Lung (tissue), 12 donors: ENCODE measurements around the gene PCF11. TPM values are rescaled to one million over a fixed set of nuclear protein-coding genes. Genes with fewer than 3 reads are reported as not detected.

Experiments
- ATAC-seq: fragments of 200-7000 bp; cut with Tn5 transposase; one replicate; pipeline ENCODE4 v1.9.1; 2020; ENCODE audit warnings: moderate number of reproducible peaks; ENCODE audit not compliant: insufficient read depth, low FRiP score
- DNase-seq, 3 donors: peaks; one replicate each; pipeline ENCODE4 v3.0.0-alpha.2; 2013 to 2017
- H3K27ac ChIP-seq, 2 donors: one replicate each; pipeline ENCODE4 v1.5.1; 2013; ENCODE audit warnings: mild to moderate bottlenecking in 2 of 2, moderate library complexity in 2 of 2, control low read depth in 1 of 2, inconsistent platforms in 1 of 2, low read depth in 1 of 2, low read length in 1 of 2
- H3K27me3 ChIP-seq, 3 donors: one replicate each; pipeline ENCODE4 v1.5.1; 2013; ENCODE audit warnings: low read length in 2 of 3; ENCODE audit not compliant: control insufficient read depth in 3 of 3, insufficient read depth in 3 of 3
- H3K36me3 ChIP-seq, 4 donors: one replicate each; pipeline ENCODE4 v1.5.1; 2013; ENCODE audit warnings: low read length in 4 of 4, mild to moderate bottlenecking in 1 of 4, moderate library complexity in 1 of 4; ENCODE audit not compliant: control insufficient read depth in 4 of 4, insufficient read depth in 4 of 4
- H3K4me1 ChIP-seq, 5 donors: one replicate each; pipeline ENCODE4 v1.5.1; 2013; ENCODE audit warnings: low read length in 5 of 5, mild to moderate bottlenecking in 2 of 5, moderate library complexity in 1 of 5; ENCODE audit not compliant: control insufficient read depth in 5 of 5, insufficient read depth in 5 of 5
- H3K4me3 ChIP-seq: one replicate; pipeline ENCODE4 v1.5.1; 2013; ENCODE audit warnings: mild to moderate bottlenecking, control low read depth, moderate library complexity
- H3K9ac ChIP-seq, 2 donors: one replicate each; pipeline ENCODE4 v1.5.1; 2013; ENCODE audit warnings: low read length in 2 of 2, control low read depth in 1 of 2; ENCODE audit not compliant: insufficient read depth in 1 of 2
- H3K9me3 ChIP-seq, 4 donors: one replicate each; pipeline ENCODE4 v1.5.1; 2013; ENCODE audit warnings: low read length in 3 of 4, mild to moderate bottlenecking in 1 of 4, moderate library complexity in 1 of 4; ENCODE audit not compliant: control insufficient read depth in 4 of 4, insufficient read depth in 3 of 4
- CTCF ChIP-seq: IDR thresholded peaks from 2 replicates; pipeline ENCODE4 v1.5.1; 2012; ENCODE audit warnings: mild to moderate bottlenecking; ENCODE audit errors: control extremely low read depth, extremely low read depth
- WGBS, 2 donors: extraction: QIAGEN DNeasy Blood & Tissue Kit; methylation state at CpG; one replicate each; pipeline ENCODE4 v1.1.7; 2013; 5-methylcytosine and 5-hydroxymethylcytosine counted together
- polyA plus RNA-seq, 2 donors: library from polyadenylated mRNA; stranded (reverse); fragments of 200-250 nt; gene quantifications; one replicate each; pipeline ENCODE4 v1.2.1, GENCODE V29; 2013
- total RNA-seq, 2 donors: library from RNA; depleted of rRNA in 1 of 2; stranded (reverse); fragments of >200 nt in 1 of 2; gene quantifications; one replicate each; pipeline ENCODE4 v1.2.1, GENCODE V29; 2014 to 2021
- donor health status: control.
- donor health status: control.
- donor health status: Bipolar disorder and iron deficiency.
- donor health status: healthy.
- donor health status: DM: yes; HTN: yes; CAD: no.

The PCF11 gene
- total and polyA plus RNA-seq, 4 donors: 28.9 to 63.3 (median 45.0) TPM

DNA sequence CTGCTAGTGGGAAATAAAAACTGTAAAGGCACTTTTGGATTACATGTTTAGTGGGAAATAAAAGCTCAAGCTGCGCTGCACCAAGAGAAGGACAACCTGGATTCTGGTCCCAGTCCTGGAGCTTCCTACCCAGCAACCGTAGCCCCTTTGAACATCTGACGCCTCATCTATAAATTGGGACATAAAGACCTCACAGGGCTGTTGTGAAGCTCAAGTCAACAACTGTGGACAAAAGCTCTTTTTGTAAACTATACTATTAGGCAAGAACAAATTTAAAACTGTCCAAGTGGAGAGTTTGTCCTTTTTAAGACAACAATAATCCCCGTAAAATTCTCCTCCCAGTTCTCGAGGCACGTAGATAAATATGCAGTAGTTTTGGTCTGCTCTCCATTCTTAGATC lies 17.6 kb upstream of the PCF11 start:
- no peak for ATAC-seq
- no peaks in the 10 kb centered on the region for H3K4me1 ChIP-seq
- no peak overlapping the region for H3K4me3 ChIP-seq
- H3K27me3 ChIP-seq: no peaks in the 10 kb centered on the region
- 90 to 94% methylated on average over 6 of the region's 6 CpGs for WGBS, 2 donors
- TF ChIP-seq CTCF: no peak
- no peak overlapping the region for H3K27ac ChIP-seq
- no peak overlapping the region for H3K9ac ChIP-seq
- DNase-seq: no peak
- H3K36me3 ChIP-seq: no peaks in the 10 kb centered on the region
- no peaks in the 10 kb centered on the region for H3K9me3 ChIP-seq

DNA sequence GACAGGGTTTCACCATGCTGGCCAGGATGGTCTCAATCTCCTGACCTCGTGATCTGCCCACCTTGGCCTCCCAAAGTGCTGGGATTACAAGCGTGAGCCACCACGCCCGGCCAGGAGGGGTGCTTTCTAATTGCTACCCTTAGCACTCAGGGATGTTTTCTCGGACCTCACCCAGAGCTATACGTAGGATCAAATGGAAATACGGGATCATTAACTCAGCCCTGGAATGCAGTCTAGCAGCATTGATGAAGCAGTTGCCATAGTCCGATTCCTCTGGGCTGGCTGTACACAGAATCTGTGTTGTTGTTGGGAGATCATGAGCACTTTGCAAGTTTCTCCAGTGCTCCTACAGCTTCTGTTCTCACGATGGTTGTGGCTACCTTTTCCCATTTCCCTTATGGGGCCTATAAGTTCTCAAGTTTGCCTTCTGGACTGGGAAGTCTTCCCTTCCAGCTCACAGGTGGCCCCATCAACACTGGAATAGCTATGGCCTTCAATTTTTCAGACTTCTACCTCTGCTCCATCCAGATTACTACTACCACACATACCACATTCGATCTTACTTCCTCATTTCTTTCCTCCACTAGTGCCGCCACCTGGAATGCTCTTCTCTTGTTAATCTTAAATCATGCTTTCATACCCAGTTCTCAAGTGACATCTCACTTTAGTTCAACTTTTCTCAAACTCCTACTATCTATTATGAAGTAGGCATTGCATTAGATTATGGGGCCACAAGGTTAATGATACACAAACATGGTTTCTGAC lies 16.1 kb upstream of the PCF11 start:
- 81 to 85% methylated on average over 11 of the region's 11 CpGs for whole genome bisulfite sequencing, 2 donors
- no peaks in the 10 kb centered on the region for H3K36me3 ChIP-seq
- no peak overlapping the region for H3K9ac ChIP-seq
- ATAC-seq (no peak), DNase-seq (no peak)
- H3K27ac ChIP-seq: no peak overlapping the region
- H3K9me3 ChIP-seq: no peaks in the 10 kb centered on the region
- no peaks in the 10 kb centered on the region for H3K4me1 ChIP-seq
- H3K27me3 ChIP-seq: no peaks in the 10 kb centered on the region
- H3K4me3 ChIP-seq: no peak overlapping the region
- no peak for TF ChIP-seq CTCF

GRCh38 chr11:83147895-83148294 lies 9.0 kb upstream of the PCF11 start:
- DNase-seq: no peak
- Histone ChIP-seq H3K27ac (no peak overlapping the region), H3K9ac (no peak overlapping the region), H3K27me3 (no peaks in the 10 kb centered on the region), H3K9me3 (no peaks in the 10 kb centered on the region), H3K4me1 (peaks cover 0 to 2% (median 0%) of the 10 kb centered on the region in 5 donors), H3K36me3 (no peaks in the 10 kb centered on the region), H3K4me3 (no peak overlapping the region)
- TF ChIP-seq CTCF: no peak
- 94 to 95% methylated on average over 4 of the region's 4 CpGs for WGBS, 2 donors
- no peak for ATAC-seq

- DNase-seq (no peak), ATAC-seq (no peak)
- H3K4me3 ChIP-seq: no peak overlapping the region
- TF ChIP-seq CTCF: no peak
- H3K9me3 ChIP-seq: no peaks in the 10 kb centered on the region
- no peak overlapping the region for H3K9ac ChIP-seq
- peaks cover 0 to 2% (median 0%) of the 10 kb centered on the region in 5 donors for H3K4me1 ChIP-seq
- 96 to 98% methylated on average over 2 of the region's 2 CpGs for WGBS, 2 donors
- H3K27ac ChIP-seq: no peak overlapping the region
- H3K36me3 ChIP-seq: no peaks in the 10 kb centered on the region
- H3K27me3 ChIP-seq: no peaks in the 10 kb centered on the region
Measured at GRCh38 chr11:83150450-83150849, 6.5 kb upstream of the PCF11 start.
